ENCODE data around the gene IFI27L2.

Gene IFI27L2

GRCh38 chr14:94126419-94126677, 3.1 kb downstream of the IFI27L2 start:
- no peak for DNase-seq (ENCODE audit: low read depth)
- H3K4me3 ChIP-seq (ENCODE audit: low read depth, low read length): no peak overlapping the region
- TF ChIP-seq CTCF (IDR thresholded peaks at IDR 0.05; ENCODE audit: insufficient read depth, low read depth, low read length, missing control alignments): no peak

- DNase-seq (ENCODE audit: low read depth): no peak
- TF ChIP-seq CTCF (IDR thresholded peaks at IDR 0.05; ENCODE audit: insufficient read depth, low read depth, low read length, missing control alignments): no peak
Observed at GRCh38 chr14:94125659-94126418, 3.6 kb downstream of the IFI27L2 start.

GRCh38 chr14:94124582-94125377, 4.6 kb downstream of the IFI27L2 start:
- TF ChIP-seq CTCF (IDR thresholded peaks at IDR 0.05; ENCODE audit: insufficient read depth, low read depth, low read length, missing control alignments): no peak
- no peak overlapping the region for H3K4me3 ChIP-seq (ENCODE audit: low read depth, low read length)
- DNase-seq (ENCODE audit: low read depth): no peak

More at GRCh38 chr14:94125659-94126418, 3.6 kb downstream of the IFI27L2 start:
- no peak overlapping the region for H3K4me3 ChIP-seq (ENCODE audit: low read depth, low read length)

- H3K4me3 ChIP-seq (ENCODE audit: low read depth, low read length): no peak overlapping the region
- TF ChIP-seq CTCF (IDR thresholded peaks at IDR 0.05; ENCODE audit: insufficient read depth, low read depth, low read length, missing control alignments): no peak
- no peak for DNase-seq (ENCODE audit: low read depth)
Observed at GRCh38 chr14:94123868-94124267, 5.5 kb downstream of the IFI27L2 start.

- no peak for DNase-seq (ENCODE audit: low read depth)
- TF ChIP-seq CTCF (IDR thresholded peaks at IDR 0.05; ENCODE audit: insufficient read depth, low read depth, low read length, missing control alignments): no peak
- H3K4me3 ChIP-seq (ENCODE audit: low read depth, low read length): no peak overlapping the region
Observed at GRCh38 chr14:94123296-94123695, 6.1 kb downstream of the IFI27L2 start.

- TF ChIP-seq CTCF (IDR thresholded peaks at IDR 0.05; ENCODE audit: insufficient read depth, low read depth, low read length, missing control alignments): no peak
- DNase-seq (ENCODE audit: low read depth): no peak
- no peak overlapping the region for H3K4me3 ChIP-seq (ENCODE audit: low read depth, low read length)
Observed at GRCh38 chr14:94122438-94122837, 7.0 kb downstream of the IFI27L2 start.
